Neural cell (in vitro differentiated cells): ENCODE measurements around the gene ARFGEF3. TPM values are rescaled to one million over a fixed set of nuclear protein-coding genes. Genes with fewer than 3 reads are reported as not detected.

Source experiments
- H2AFZ ChIP-seq: fragments of 200-600, 300-800 bp; sonication (generic), shearing (Covaris generic); 2 replicates; pipeline ENCODE4 v1.6.0; 2014; ENCODE audit warnings: low read depth, mild to moderate bottlenecking, antibody characterized with exemption, low read length, moderate library complexity
- H3F3A ChIP-seq: fragments of 200-600 bp; shearing (Covaris generic); 2 replicates; pipeline ENCODE4 v1.6.1; 2016; ENCODE audit warnings: mild to moderate bottlenecking, moderate library complexity, mixed read lengths, antibody characterized with exemption, low read length; ENCODE audit not compliant: insufficient read depth, poor library complexity, severe bottlenecking
- H3K27ac ChIP-seq: fragments of 200-600, 300-800 bp; sonication (generic), shearing (Covaris generic); 2 replicates; pipeline ENCODE4 v1.5.1; 2014; ENCODE audit warnings: mild to moderate bottlenecking, low read length, moderate library complexity
- H3K27me3 ChIP-seq: fragments of 300-800, 200-600 bp; sonication (generic), shearing (Covaris generic); 2 replicates; pipeline ENCODE4 v1.6.0; 2014; ENCODE audit warnings: mild to moderate bottlenecking, low read depth, low read length, moderate library complexity; ENCODE audit not compliant: insufficient read depth
- H3K36me3 ChIP-seq: fragments of 300-800, 200-600 bp; sonication (generic), shearing (Covaris generic); 2 replicates; pipeline ENCODE4 v1.5.1; 2014; ENCODE audit warnings: mild to moderate bottlenecking, antibody characterized with exemption, low read length, moderate library complexity; ENCODE audit not compliant: insufficient read depth
- H3K4me2 ChIP-seq: fragments of 300-800, 200-600 bp; sonication (generic), shearing (Covaris generic); 2 replicates; pipeline ENCODE4 v1.6.0; 2014; ENCODE audit warnings: mild to moderate bottlenecking, low read length
- H3K4me3 ChIP-seq: fragments of 300-800, 200-600 bp; sonication (generic), shearing (Covaris generic); 2 replicates; pipeline ENCODE4 v1.5.1; 2014; ENCODE audit warnings: mild to moderate bottlenecking, low read length, moderate library complexity
- H3K79me2 ChIP-seq: fragments of 200-600 bp; shearing (Covaris generic); replicated peaks from 2 replicates; pipeline ENCODE4 v1.6.0; 2014; ENCODE audit warnings: mild to moderate bottlenecking, low read length, moderate library complexity; ENCODE audit not compliant: insufficient read depth
- H3K9ac ChIP-seq: fragments of 300-800, 200-600 bp; sonication (generic), shearing (Covaris generic); 2 replicates; pipeline ENCODE4 v1.6.1; 2016; ENCODE audit warnings: mild to moderate bottlenecking, low read length, mixed read lengths
- H3K9me2 ChIP-seq: fragments of 200-600 bp; shearing (Covaris generic); 2 replicates; pipeline ENCODE4 v1.6.1; 2016; ENCODE audit warnings: mild to moderate bottlenecking, low read length, mixed read lengths; ENCODE audit not compliant: insufficient read depth
- H3K9me3 ChIP-seq: fragments of 200-600, 300-800 bp; sonication (generic), shearing (Covaris generic); 2 replicates; pipeline ENCODE4 v1.6.1; 2016; ENCODE audit warnings: mild to moderate bottlenecking, mixed run types, low read length, moderate library complexity, mixed read lengths
- H4K20me1 ChIP-seq: fragments of 200-600 bp; shearing (Covaris generic); 2 replicates; pipeline ENCODE4 v1.6.1; 2016; ENCODE audit warnings: mild to moderate bottlenecking, mixed run types; ENCODE audit not compliant: insufficient read depth
- EP300 ChIP-seq: fragments of 450-650 bp; conservative IDR thresholded peaks from 2 replicates; pipeline ENCODE4 v1.6.1; 2014; ENCODE audit warnings: antibody characterized with exemption, mild to moderate bottlenecking, moderate library complexity; ENCODE audit not compliant: poor library complexity, severe bottlenecking
- EZH2 ChIP-seq: fragments of 200-600, 300-800 bp; shearing (Covaris generic), sonication (generic); IDR thresholded peaks from 2 replicates; pipeline ENCODE4 v1.6.1; 2014; ENCODE audit warnings: antibody characterized with exemption, low read length, borderline replicate concordance, mild to moderate bottlenecking; ENCODE audit not compliant: insufficient read depth, poor library complexity, severe bottlenecking
- MXI1 ChIP-seq: fragments of 450-650 bp; conservative IDR thresholded peaks from 2 replicates; pipeline ENCODE4 v1.6.1; 2014; ENCODE audit warnings: antibody characterized with exemption, mild to moderate bottlenecking; ENCODE audit not compliant: poor library complexity, severe bottlenecking
- POLR2AphosphoS5 ChIP-seq: IDR thresholded peaks from 2 replicates; pipeline ENCODE4 v1.6.1; 2012
- RAD21 ChIP-seq: fragments of 450-650 bp; conservative IDR thresholded peaks from 2 replicates; pipeline ENCODE4 v1.6.1; 2014; ENCODE audit warnings: antibody characterized with exemption, mild to moderate bottlenecking, moderate library complexity
- REST ChIP-seq: IDR thresholded peaks from 2 replicates; pipeline ENCODE4 v1.6.1; 2012; ENCODE audit warnings: borderline replicate concordance
- SMC3 ChIP-seq: fragments of 450-650 bp; conservative IDR thresholded peaks from 2 replicates; pipeline ENCODE4 v1.6.1; 2014; ENCODE audit warnings: antibody characterized with exemption, mild to moderate bottlenecking, moderate library complexity; ENCODE audit not compliant: poor library complexity
- polyA plus RNA-seq: library from polyadenylated mRNA; depleted of rRNA; stranded (reverse); fragments of >200 nt; gene quantifications from 2 replicates; pipeline ENCODE4 v1.2.3, GENCODE V29; 2014

The ARFGEF3 gene
- polyA plus RNA-seq, 1 donor from 2014 or later = 4.6 TPM

- Histone ChIP-seq H2AFZ (no peak overlapping the region), H3K27me3 (no peaks in the 10 kb centered on the region), H3K9ac (no peak overlapping the region), H3K36me3 (peaks cover 5% of the 10 kb centered on the region), H3K9me2 (no peaks in the 10 kb centered on the region), H3K9me3 (no peaks in the 10 kb centered on the region), H3F3A (no peaks in the 10 kb centered on the region), H3K27ac (no peak overlapping the region), H3K4me2 (no peak overlapping the region), H4K20me1 (no peaks in the 10 kb centered on the region), H3K79me2 (no peaks in the 10 kb centered on the region), H3K4me3 (no peak overlapping the region)
- TF ChIP-seq MXI1 = no peak
- no peak for TF ChIP-seq POLR2AphosphoS5
Measured at GRCh38 chr6:138323821-138324220, 162.1 kb downstream of the ARFGEF3 start.

GRCh38 chr6:138328210-138328609 is 166.5 kb downstream of the ARFGEF3 start:
- Histone ChIP-seq H2AFZ (no peak overlapping the region), H3K4me2 (no peak overlapping the region), H3K9me2 (no peaks in the 10 kb centered on the region), H3K27me3 (no peaks in the 10 kb centered on the region), H3K79me2 (no peaks in the 10 kb centered on the region), H3K27ac (no peak overlapping the region), H3K9me3 (no peaks in the 10 kb centered on the region), H3K36me3 (peaks cover 5% of the 10 kb centered on the region), H3F3A (no peaks in the 10 kb centered on the region), H4K20me1 (no peaks in the 10 kb centered on the region), H3K4me3 (no peak overlapping the region), H3K9ac (no peak overlapping the region)
- no peak for TF ChIP-seq SMC3
- TF ChIP-seq REST = no peak
- TF ChIP-seq EZH2 = no peak

GRCh38 chr6:138330763-138331162 is 169.0 kb downstream of the ARFGEF3 start:
- Histone ChIP-seq H3K4me2 (no peak overlapping the region), H3K79me2 (no peaks in the 10 kb centered on the region), H3K27ac (no peak overlapping the region), H3K9me3 (no peaks in the 10 kb centered on the region), H3K9me2 (no peaks in the 10 kb centered on the region), H3F3A (no peaks in the 10 kb centered on the region), H3K4me3 (no peak overlapping the region), H2AFZ (no peak overlapping the region), H3K9ac (no peak overlapping the region), H3K27me3 (no peaks in the 10 kb centered on the region), H4K20me1 (no peaks in the 10 kb centered on the region), H3K36me3 (no peaks in the 10 kb centered on the region)
- TF ChIP-seq SMC3 = no peak
- no peak for TF ChIP-seq RAD21
- TF ChIP-seq MXI1 = no peak
- no peak for TF ChIP-seq REST
- no peak for TF ChIP-seq EP300
